Measurements from ENCODE around the gene FCAMR.

FCAMR gene

GRCh38 chr1:206992790-206993189, 22.5 kb upstream of the FCAMR start:
- DNase-seq, result no peak

DNA sequence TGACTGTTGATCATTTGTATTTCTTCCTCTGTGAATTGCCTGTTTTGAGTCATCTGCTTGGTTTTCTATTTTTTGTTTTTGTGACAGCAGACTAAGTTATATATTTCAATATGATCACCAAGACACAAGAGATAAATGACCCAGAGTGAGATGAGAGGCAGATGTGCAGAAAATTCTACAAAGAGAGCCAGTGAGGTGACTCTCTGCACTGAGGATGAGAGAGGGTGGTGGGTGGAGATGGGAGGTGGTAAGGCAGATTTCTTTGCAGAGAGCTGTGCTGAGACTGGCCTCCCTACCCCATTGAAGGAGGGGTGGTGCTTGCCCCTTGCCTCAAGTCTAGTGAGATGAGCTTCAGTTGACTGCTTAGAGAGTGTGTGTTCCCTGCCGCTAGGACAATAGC, 17.6 kb upstream of the FCAMR start:
- no peak for DNase-seq

DNA sequence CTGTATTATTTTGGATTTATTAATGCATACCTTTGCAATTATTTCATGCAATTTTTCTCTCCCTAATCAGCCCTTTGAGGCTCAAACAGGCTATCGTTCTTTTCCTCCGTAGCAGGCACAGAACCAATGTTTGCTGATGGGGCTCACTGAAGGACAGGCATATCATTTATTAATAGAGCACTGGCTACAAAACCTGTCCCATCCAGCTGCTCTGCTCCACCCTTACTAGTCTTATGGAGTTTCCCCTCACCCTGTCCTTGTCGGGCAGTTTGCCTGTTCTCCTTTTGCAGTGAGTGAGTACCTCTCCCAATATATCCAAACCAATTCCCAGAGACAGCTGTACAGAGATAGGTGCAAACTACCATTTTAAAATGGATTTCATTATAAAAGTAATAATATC, 16.6 kb upstream of the FCAMR start:
- DNase-seq, result no peak

GRCh38 chr1:206986402-206986801, 16.1 kb upstream of the FCAMR start:
- DNase-seq, result no peak

GRCh38 chr1:206985162-206985749, 15.0 kb upstream of the FCAMR start:
- no peak for DNase-seq

- peak; percentile 69 for DNase-seq
Measured at GRCh38 chr1:206982216-206982615, 12.0 kb upstream of the FCAMR start.

- DNase-seq, result no peak
Measured at GRCh38 chr1:206979379-206980043, 9.3 kb upstream of the FCAMR start.

DNA sequence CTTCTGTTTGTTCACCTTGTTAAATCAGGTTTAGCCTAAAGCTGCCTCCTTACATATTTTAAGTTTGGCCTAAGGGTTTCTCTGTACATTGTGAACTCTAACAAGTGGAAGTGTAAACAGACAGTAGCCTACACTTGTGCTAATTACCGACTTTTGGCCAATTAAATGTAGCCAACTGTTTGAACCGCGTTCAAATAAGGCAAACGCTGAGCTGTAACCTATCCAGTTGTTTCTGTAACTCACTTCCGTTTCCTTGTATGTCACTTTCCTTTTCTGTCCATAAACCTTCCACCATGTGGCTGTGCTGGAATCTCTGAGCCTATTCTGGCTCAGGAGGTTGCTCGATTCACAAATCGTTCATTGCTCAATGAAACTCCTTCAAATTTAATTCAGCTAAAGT, 8.0 kb upstream of the FCAMR start:
- DNase-seq, result no peak

- DNase-seq, result no peak
Measured at GRCh38 chr1:206975306-206975705, 5.0 kb upstream of the FCAMR start.

DNA sequence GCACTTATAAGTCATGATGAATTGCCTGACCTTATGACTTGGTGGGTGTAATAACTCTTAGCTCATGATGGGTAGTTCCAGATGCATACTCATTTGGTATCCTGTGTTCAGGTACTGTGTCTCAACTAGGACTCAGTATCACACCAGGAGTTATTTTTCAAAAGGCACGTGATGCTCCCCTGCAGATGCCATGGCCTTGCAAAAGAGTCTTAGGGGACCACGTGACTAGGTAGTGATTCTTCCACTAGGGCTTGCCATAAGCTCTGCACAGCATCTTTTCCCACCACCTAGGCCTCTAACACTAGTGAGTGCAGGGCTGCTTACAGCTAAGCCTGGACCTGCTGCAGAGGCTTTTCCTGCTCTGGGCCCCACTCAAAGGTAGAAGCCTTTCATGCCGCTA, 3.9 kb upstream of the FCAMR start:
- no peak for DNase-seq

DNA sequence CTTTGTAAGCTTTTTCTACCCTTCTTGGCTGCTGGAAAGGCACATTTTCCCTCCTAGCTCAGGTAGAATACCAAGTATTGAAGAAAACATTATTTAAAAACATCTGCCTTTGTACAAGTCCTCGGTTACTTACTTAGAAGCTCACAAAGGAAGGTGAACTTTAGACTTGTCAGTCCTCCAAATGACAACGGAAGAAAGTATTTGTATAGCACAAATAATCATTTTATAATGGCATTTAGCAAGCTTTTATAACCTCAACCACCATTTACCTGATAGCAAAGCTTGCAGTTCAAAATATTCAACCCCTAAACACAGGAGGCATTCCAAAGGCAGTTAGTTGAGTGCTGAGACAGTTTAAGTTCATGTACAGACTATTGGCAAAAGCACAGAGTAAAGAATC, 2.5 kb upstream of the FCAMR start:
- DNase-seq, result no peak

DNA sequence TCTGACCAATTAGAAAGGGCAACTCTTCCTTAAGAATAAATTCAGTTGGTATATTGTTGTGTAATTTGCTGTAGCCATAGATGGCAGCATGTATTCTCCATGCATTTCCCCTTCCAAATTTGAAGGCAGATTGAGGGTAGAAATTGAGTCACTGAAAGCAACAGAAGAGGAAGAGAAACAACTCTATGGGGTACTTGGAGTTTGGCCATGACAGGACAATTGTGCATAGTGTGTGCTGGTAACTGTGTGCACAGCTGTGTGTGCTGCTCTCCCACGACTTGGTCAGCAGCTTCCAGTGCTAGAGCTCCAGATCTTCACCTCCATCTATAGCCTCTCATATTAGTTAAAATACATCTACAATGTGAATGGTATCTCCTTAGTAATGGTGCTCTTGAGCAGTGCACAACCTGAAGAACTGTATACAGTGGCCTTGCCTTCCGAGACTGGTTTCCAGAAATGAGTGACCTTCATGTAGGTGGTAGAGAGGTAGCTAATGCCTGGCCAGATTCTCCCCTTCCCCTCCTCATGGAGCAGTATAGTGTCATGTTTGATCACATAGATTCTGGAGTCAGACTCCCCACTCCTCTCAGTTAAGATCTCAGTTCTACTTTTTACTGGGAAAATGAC, 882 bp upstream of the FCAMR start:
- no peak for DNase-seq

DNA sequence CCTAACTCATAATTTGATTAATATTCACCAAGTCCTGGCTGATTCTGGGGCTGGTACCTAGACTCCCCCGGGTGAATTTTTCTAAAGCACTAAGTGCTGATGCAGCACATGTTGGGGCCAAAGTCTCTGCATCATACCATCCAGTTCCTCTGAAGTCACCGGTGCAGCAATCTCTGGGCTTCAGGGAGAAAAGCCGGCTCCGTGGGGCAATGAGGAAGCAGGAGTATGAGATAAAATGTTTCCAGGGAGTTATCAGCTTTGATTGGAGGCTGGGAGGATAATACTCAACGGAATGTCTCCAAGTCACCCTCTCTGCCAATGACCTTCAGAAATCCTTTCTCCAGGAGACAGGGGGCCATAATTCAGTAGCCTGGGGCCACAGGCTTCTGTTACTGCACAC, 1.2 kb downstream of the FCAMR start:
- no peak for DNase-seq

- peak; percentile 13 for DNase-seq
Measured at GRCh38 chr1:206967096-206967849, 3.0 kb downstream of the FCAMR start.

DNA sequence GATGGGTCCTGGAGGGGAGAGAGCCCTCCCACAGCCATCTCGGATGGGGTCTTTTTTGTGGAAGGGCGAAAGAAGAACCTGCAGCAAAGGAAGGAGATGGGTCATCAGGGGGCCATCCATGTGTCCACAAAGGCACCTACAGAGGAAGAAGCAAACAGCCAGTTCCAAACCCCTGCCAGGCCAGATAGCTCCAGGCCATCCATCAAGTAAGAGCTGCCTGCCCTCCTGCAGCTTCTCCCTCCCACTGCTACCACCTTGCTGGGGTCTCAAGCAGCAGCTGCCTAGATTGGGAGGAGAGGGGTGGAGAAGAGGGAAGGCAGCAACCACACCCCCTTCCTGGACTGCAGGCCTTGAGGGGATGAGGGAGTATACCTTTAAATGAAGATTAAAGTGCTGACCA, 4.5 kb downstream of the FCAMR start:
- no peak for DNase-seq

DNA sequence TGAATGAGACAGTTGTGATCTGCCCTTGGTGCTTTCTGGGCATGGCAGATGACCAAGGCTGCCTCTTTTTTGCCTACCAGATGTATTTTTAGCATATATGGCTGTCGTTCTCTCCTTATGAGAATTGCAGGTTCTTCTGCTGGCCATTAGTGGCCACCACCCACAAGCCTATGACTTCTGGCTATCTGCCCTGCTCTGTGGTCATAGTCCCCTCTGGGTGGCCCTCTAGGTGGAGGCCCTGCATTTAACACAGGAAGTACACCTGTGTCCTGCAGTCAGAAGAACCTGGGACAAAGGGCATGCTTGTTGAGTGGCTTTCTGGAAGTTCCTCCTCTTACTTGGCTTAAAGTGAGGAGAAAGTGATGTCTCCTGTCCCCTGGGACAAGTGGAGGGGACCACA, 6.5 kb downstream of the FCAMR start:
- no peak for DNase-seq

- no peak for DNase-seq
Measured at GRCh38 chr1:206963119-206963712, 7.0 kb downstream of the FCAMR start.

- peak; percentile 3 for DNase-seq
Measured at GRCh38 chr1:206962272-206962671, 8.0 kb downstream of the FCAMR start.

- DNase-seq, result no peak
Measured at GRCh38 chr1:206961668-206962067, 8.6 kb downstream of the FCAMR start.

GRCh38 chr1:206960676-206961386, 9.4 kb downstream of the FCAMR start:
- DNase-seq, result no peak

- no peak for DNase-seq
Measured at GRCh38 chr1:206958144-206958543, 12.1 kb downstream of the FCAMR start.

GRCh38 chr1:206957639-206958038, 12.6 kb downstream of the FCAMR start:
- DNase-seq, result no peak
